ENCODE measurements around the gene SCAPER.
"Not testable (repeated sequence)": the region's sequence is repeated elsewhere in the genome, so short reads cannot be mapped to it uniquely, and the experiment has no call there.

DNA sequence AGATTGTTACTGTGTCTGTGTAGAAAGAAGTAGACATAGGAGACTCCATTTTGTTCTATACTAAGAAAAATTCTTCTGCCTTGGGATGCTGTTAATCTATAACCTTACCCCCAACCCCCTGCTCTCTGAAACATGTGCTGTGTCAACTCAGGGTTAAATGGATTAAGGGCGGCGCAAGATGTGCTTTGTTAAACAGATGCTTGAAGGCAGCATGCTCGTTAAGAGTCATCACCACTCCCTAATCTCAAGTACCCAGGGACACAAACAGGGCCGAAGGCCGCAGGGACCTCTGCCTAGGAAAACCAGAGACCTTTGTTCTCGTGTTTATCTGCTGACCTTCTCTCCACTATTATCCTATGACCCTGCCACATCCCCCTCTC is 5.2 kb downstream of the SCAPER start:
- TF ChIP-seq, protein P1, sequence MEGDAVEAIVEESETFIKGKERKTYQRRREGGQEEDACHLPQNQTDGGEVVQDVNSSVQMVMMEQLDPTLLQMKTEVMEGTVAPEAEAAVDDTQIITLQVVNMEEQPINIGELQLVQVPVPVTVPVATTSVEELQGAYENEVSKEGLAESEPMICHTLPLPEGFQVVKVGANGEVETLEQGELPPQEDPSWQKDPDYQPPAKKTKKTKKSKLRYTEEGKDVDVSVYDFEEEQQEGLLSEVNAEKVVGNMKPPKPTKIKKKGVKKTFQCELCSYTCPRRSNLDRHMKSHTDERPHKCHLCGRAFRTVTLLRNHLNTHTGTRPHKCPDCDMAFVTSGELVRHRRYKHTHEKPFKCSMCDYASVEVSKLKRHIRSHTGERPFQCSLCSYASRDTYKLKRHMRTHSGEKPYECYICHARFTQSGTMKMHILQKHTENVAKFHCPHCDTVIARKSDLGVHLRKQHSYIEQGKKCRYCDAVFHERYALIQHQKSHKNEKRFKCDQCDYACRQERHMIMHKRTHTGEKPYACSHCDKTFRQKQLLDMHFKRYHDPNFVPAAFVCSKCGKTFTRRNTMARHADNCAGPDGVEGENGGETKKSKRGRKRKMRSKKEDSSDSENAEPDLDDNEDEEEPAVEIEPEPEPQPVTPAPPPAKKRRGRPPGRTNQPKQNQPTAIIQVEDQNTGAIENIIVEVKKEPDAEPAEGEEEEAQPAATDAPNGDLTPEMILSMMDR (IDR thresholded peaks at IDR 0.05; ENCODE audit: insufficient read depth, low read length) = not testable (repeated sequence)
- not testable (repeated sequence) for TF ChIP-seq GABPA (IDR thresholded peaks at IDR 0.05; ENCODE audit: low read depth)

Measured in HL-60 (cell line).